ENCODE data around the gene ZC3HAV1.
"Not testable (repeated sequence)": the region's sequence is repeated elsewhere in the genome, so short reads cannot be mapped to it uniquely, and the experiment has no call there.

ZC3HAV1 gene

DNA sequence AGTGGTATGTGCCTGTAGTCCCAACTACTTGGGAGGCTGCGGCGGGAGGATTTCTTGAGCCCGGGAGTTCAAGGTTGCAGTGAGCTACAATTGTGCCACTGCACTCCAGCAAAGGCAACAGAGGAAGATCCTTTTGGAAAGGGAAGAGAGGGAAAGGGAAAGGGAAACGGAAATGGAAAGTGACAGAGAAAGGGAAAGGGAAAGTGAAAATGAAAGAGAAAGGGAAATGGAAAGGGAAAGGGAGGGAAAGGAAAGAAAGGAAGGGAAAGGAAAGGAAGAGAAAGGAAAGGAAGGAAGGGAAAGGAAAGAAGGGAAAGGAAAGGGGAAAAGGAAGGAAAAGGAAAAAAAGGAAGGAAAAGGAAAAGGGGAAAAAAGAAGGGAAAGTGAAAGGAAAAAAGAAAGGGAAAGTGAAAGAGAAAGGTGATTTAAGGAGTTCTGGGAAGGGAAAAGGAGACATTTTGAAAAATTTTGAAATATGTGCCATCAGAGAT is 2.3 kb upstream of the ZC3HAV1 start:
- DNase-seq: no peak

DNA sequence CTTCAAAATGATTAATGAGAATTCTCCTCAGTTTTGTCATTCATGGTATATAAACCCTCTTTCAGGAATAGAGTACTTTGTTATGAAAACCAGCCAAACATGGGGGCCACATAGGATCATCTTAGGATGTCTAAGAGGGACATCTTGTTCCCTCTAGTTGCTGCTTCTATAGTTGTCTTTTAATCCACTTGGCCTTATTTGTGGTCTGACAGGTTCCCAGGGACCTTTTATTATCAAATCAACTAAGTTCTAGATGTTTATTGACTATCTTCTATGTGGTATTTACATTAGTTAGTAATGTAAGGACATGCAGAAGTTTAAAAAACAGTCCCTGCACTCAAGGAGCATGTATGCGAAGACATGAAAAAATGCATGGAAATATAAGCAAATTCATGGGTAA is 1.6 kb upstream of the ZC3HAV1 start:
- no peak for DNase-seq

DNA sequence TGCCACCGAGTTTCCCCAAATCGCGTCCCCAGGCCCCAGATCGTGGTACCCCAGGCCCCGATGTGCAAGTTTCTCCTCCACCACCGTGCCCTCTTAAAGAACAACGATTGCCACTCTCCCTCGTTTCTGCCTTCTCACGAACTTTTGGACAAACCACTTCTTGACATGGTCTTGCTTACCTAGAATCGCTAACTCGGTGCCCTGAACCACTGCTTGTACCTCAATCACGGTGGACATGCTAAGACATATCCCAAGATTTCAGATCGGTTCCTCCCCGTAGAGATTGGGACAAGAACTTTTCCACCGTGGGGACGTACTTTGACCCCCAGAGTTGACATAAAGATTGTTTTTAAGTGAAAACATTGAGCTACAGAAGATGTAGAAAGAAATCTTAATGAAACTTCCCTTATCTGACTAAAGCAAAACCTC is 477 bp upstream of the ZC3HAV1 start:
- DNase-seq: no peak

DNA sequence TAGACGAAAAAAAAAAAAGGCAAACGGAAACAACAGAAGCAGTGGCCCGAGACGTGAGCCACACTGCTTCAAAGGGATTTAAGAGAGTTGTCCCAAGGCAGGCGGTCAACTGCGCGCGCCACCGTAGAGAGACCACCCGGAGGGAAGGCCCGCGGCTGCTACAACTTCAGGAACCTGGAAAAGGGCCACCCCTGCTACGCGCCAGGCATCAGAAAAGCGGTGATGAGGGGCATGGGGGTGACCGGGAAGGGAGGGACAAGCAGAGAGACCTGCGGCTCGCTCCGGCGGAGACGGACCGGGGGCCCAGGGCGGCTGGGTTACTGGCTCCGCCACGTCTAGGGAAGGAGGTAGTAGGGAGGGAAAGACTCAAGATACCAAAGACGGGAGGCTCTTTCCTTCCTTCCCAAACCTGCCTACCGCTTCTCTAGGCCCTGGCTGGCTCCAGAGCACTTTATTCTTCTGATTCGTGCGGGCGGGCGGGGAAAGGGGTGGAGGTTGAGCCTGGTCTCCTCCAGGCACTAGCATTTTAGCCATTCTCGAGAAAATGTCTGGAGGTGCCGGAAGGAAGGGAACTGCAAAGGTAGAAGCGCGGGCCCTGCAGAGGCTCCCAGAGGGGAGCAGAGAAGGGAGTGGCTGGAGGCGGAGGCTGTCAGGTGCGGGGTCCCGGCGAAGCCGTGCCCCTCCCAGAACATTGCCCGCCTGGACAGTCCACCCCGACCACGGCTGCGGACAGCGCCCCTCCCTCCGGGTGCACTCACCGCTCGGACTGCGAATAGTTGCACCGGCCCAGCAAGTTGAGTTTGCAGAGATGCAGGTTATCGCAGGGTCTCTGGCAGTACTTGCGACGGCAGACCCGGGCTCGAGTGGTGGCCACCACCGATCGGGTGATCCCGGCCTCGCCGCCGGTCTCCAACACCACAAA is 993 bp downstream of the ZC3HAV1 start:
- DNase-seq: no peak

DNA sequence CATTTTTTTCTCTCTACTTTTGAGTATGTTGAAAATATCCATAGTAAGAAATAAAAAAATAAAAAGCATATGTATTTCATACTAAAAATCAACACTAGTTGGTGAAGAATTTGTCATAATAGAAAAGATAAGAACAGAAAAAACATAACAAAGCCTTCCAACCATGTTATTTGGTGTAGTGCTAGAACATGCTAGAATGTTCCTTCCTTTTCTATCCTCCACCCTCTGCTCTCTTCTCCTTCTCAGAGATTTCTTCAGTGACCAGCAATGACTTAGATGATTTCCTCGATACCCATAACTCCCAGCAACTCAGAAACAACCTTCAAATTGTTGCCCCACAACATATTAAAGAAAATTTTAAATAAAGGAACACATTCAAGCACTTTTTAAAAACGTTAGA is 2.6 kb downstream of the ZC3HAV1 start:
- DNase-seq: no peak

GRCh38 chr7:139106227-139106626 is 3.3 kb downstream of the ZC3HAV1 start:
- DNase-seq: not testable (repeated sequence)

- DNase-seq: no peak
Measured at GRCh38 chr7:139105484-139105883, 4.0 kb downstream of the ZC3HAV1 start.

- DNase-seq: no peak
Measured at GRCh38 chr7:139104091-139104450, 5.4 kb downstream of the ZC3HAV1 start.

DNA sequence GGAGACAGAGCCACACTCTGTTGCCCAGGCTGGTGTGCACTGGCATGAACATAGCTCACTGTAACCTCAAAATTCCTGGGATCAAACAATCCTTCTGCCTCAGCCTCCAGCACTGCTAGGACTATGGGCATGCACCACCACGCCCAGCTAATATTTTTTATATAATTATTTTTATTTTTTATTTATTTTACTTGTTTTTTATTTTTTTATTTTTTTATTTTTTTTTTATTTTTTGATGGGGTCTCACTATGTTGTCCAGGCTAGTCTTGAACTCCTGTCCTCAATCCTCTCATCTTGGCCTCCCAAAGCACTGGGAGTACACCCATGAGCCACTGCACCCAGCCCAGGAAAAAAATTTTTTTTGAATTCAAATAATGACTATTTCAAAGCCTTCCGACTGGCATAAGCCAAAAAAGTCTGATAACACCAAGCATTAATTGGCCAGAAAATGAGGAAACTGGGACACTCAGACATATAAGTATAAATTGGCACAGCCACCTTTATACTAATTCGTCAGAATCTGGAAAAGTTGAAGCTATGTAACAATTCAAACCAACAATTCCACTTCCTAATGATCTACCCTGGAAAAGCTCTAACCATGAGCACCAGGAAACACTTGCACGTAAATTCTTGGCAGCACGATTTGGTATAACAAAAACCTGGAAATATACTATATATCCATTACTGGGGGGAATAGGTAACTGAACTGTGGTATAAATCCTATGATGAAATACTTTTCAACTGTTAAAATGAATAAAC is 6.3 kb downstream of the ZC3HAV1 start:
- DNase-seq: no peak

DNA sequence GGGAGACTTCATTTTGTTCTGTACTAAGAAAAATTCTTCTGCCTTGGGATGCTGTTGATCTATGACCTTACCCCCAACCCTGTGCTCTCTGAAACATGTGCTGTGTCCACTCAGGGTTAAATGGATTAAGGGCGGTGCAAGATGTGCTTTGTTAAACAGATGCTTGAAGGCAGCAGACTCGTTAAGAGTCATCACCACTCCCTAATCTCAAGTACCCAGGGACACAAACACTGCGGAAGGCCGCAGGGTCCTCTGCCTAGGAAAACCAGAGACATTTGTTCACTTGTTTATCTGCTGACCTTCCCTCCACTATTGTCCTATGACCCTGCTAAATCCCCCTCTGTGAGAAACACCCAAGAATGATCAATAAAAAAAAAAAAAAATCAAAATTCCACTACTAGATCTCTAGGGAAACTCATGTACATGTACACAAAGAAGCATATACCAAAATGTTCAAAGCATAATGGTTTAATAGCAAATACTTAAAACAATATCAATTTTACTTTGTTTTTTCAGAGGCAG is 7.8 kb downstream of the ZC3HAV1 start:
- DNase-seq: not testable (repeated sequence)

GRCh38 chr7:139099172-139099947 is 10.2 kb downstream of the ZC3HAV1 start:
- DNase-seq: no peak

- DNase-seq: no peak
Measured at GRCh38 chr7:139095194-139095659, 14.3 kb downstream of the ZC3HAV1 start.

- DNase-seq: no peak
Measured at GRCh38 chr7:139094596-139094995, 14.9 kb downstream of the ZC3HAV1 start.

DNA sequence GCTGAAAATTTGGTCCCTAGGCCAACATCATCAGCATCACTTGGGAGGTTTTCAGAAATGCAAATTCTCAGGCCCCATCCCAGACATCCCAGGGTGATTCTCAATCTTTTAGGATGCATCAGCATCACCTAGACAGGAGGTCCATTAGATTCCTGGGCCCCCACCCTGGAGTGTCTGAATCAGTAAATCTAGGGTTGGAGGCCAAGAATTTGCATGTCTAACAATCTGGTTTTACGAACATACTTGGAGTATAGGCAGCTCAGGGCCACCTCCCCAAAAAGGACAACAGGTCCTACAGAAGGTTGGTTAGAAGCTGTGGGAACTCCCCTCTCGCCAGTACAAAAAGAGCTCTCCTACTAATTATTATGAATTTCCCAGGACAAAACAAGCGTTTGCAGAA is 15.5 kb downstream of the ZC3HAV1 start:
- DNase-seq: no peak

DNA sequence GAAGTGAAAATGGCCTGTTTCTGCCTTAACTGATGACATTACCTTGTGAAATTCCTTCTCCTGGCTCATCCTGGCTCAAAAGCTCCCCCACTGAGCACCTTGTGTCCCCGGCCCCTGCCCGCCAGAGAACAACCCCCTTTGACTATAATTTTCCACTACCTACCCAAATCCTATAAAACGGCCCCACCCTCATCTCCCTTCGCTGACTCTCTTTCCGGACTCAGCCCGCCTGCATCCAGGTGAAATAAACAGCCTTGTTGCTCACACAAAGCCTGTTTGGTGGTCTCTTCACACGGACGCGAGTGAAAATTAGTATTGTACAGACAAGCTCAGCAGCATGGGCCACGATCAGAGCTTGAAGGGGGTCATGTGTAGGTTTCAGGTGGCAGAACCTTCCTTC is 16.0 kb downstream of the ZC3HAV1 start:
- DNase-seq: not testable (repeated sequence)

DNA sequence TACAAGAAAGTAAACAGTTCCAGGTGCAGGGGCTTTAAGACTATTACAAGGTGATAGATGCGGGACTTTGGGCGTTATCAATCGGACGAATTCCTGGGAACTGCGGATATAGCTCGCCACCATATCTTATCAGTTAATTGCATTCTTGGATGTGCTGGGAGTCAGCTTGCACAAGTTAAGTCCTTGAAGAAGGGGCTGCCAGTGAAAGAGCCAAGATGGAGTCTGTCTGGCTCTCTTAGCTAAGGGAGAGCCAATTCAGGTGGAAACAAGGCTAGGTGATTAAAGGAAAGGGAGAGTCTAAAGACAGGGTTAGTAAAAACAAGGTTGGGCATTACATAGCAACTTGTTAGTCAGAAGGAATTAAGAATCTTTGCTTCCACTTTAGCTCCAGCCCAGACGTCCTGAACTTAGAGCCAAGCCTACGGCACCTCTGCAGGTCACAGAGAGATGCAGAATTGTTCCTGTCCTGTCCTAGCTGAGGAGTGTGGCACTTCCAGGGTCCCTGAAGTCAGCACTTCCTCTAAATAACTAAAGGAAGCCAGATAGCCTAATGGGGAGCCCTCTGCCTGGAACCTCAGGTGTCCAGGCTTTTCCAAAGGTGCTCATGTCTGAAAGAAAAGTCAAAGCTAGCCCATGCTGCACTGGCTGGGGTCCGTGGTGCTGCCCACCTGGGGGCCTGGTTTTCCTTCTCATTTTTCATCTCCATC is 17.3 kb downstream of the ZC3HAV1 start:
- no peak for DNase-seq

- no peak for DNase-seq
Measured at GRCh38 chr7:139091677-139091996, 17.9 kb downstream of the ZC3HAV1 start.

GRCh38 chr7:139089118-139089517 is 20.4 kb downstream of the ZC3HAV1 start:
- no peak for DNase-seq

- DNase-seq: no peak
Measured at GRCh38 chr7:139088268-139088667, 21.3 kb downstream of the ZC3HAV1 start.

GRCh38 chr7:139087212-139087611 is 22.3 kb downstream of the ZC3HAV1 start:
- DNase-seq: no peak

- DNase-seq: no peak
Measured at GRCh38 chr7:139086454-139086853, 23.1 kb downstream of the ZC3HAV1 start.

DNA sequence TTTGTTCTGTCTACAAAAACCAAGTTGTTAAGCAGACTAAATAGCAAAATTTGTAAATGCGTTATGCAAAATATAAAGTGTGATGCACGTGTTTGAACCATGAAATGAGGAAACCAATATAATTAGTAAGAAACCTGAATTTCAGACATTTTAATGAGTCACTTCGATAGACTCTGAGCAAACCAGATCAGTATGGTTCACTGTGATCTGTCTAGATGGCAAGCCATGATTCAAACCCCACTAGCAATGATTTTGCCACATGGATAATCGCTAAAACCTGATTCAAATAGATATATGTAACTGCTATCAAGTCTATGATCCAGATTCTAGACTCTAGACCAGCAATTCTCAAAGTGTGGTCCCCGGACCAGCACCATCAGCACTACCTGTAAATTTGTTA is 24.8 kb downstream of the ZC3HAV1 start:
- DNase-seq: no peak
